B cell (primary cell): ENCODE measurements around the gene NLRP4. TPM values are rescaled to one million over a fixed set of nuclear protein-coding genes. Genes with fewer than 3 reads are reported as not detected.

Source experiments
- ATAC-seq: fragments of 200-7000 bp; cut with Tn5 transposase; one replicate; pipeline ENCODE4 v1.10.0; 2021; ENCODE audit warnings: low read depth, mild to moderate bottlenecking, moderate number of reproducible peaks, moderate library complexity
- CTCF ChIA-PET: fragments of 350-600 bp; sonication (Branson Sonifier 250); formaldehyde crosslinking; loops from one replicate; lab custom pipeline; 2021; ENCODE audit warnings: antibody characterized with exemption, inconsistent platforms; lab: Charles Lee
- POLR2A ChIA-PET: fragments of 350-600 bp; sonication (Branson Sonifier 250); formaldehyde crosslinking; loops from one replicate; lab custom pipeline; 2021; ENCODE audit warnings: antibody characterized with exemption; lab: Charles Lee
- DNase-seq: peaks from one replicate; pipeline ENCODE4 v3.0.0; 2013
- H2AFZ ChIP-seq: 2 replicates; pipeline ENCODE4 v1.6.1; 2012; ENCODE audit warnings: mild to moderate bottlenecking, low read depth, low read length; ENCODE audit not compliant: insufficient read depth, poor library complexity, severe bottlenecking
- H3K27ac ChIP-seq, 2 donors: 1 replicate in 1 of 2; 2 replicates in 1 of 2; pipeline ENCODE4 v1.5.1; 2012 to 2013; ENCODE audit warnings: low read length in 2 of 2, mild to moderate bottlenecking in 2 of 2, moderate library complexity in 1 of 2
- H3K27me3 ChIP-seq, 4 experiments: fragments of 200-600 bp in 1 of 4; sonication (generic) in 1 of 4; replicated peaks in 1 of 4; 1 replicate in 2 of 4; 2 replicates in 2 of 4; pipeline versions ENCODE4 v1.6.1 to v1.7.0; 2013 to 2016; ENCODE audit warnings: low read length in 3 of 4, mild to moderate bottlenecking in 2 of 4, mixed read lengths in 1 of 4, moderate library complexity in 1 of 4; ENCODE audit not compliant: insufficient read depth in 4 of 4, control insufficient read depth in 3 of 4; ENCODE audit errors: control extremely low read depth in 1 of 4
- H3K36me3 ChIP-seq, 2 experiments: replicated peaks in 1 of 2; 1 replicate in 1 of 2; 2 replicates in 1 of 2; pipeline versions ENCODE4 v1.6.1 to v1.7.1; 2013; ENCODE audit warnings: low read length in 1 of 2; ENCODE audit not compliant: insufficient read depth in 2 of 2, control insufficient read depth in 1 of 2; ENCODE audit errors: control extremely low read depth in 1 of 2, extremely low read depth in 1 of 2
- H3K4me1 ChIP-seq, 2 donors: fragments of 200-600 bp in 1 of 2; sonication (generic) in 1 of 2; 1 replicate in 1 of 2; 2 replicates in 1 of 2; pipeline versions ENCODE4 v1.5.1 to v1.6.1; 2013 to 2017; ENCODE audit warnings: low read length in 2 of 2; ENCODE audit not compliant: control insufficient read depth in 2 of 2, insufficient read depth in 2 of 2
- H3K4me2 ChIP-seq: replicated peaks from 2 replicates; pipeline ENCODE3; 2012; ENCODE audit warnings: mild to moderate bottlenecking, low read depth, low read length; ENCODE audit not compliant: poor library complexity, severe bottlenecking
- H3K4me3 ChIP-seq, 5 experiments: fragments of 200-600 bp in 1 of 5; sonication (generic) in 1 of 5; 1 replicate in 3 of 5; 2 replicates in 2 of 5; pipeline versions ENCODE4 v1.5.1 to v1.7.0; 2011 to 2016; ENCODE audit warnings: low read length in 4 of 5, mild to moderate bottlenecking in 4 of 5, low read depth in 2 of 5, control low read depth in 1 of 5, moderate library complexity in 1 of 5; ENCODE audit not compliant: insufficient read depth in 1 of 5; ENCODE audit errors: control extremely low read depth in 1 of 5, extremely low read depth in 1 of 5
- H3K79me2 ChIP-seq: fragments of 200-600 bp; sonication (generic); one replicate; pipeline ENCODE4 v1.6.0; 2016; ENCODE audit warnings: low read length; ENCODE audit not compliant: control insufficient read depth, insufficient read depth
- H3K9ac ChIP-seq: fragments of 200-600 bp; sonication (generic); 2 replicates; pipeline ENCODE4 v1.6.1; 2017; ENCODE audit warnings: mild to moderate bottlenecking, low read length, moderate library complexity
- H3K9me3 ChIP-seq, 3 donors: one replicate each; pipeline versions ENCODE4 v1.6.1 to v1.7.1; 2013; ENCODE audit warnings: low read length in 2 of 3; ENCODE audit not compliant: control insufficient read depth in 2 of 3, insufficient read depth in 1 of 3; ENCODE audit errors: control extremely low read depth in 1 of 3
- H4K20me1 ChIP-seq: 2 replicates; pipeline ENCODE4 v1.6.0; 2012; ENCODE audit warnings: mild to moderate bottlenecking, low read length; ENCODE audit not compliant: insufficient read depth, control insufficient read depth, poor library complexity, severe bottlenecking
- H3K27ac Mint-ChIP-seq: one replicate; pipeline ENCODE4 v1.8.0; 2021; ENCODE audit warnings: mixed read lengths
- H3K27me3 Mint-ChIP-seq: one replicate; pipeline ENCODE4 v1.8.0; 2021; ENCODE audit warnings: mixed read lengths
- H3K4me1 Mint-ChIP-seq: one replicate; pipeline ENCODE4 v1.8.0; 2021; ENCODE audit warnings: mixed read lengths
- H3K4me3 Mint-ChIP-seq: one replicate; pipeline ENCODE4 v1.8.0; 2021; ENCODE audit warnings: mixed read lengths
- H3K9me3 Mint-ChIP-seq: one replicate; pipeline ENCODE4 v1.8.0; 2022; ENCODE audit warnings: mixed read lengths; ENCODE audit not compliant: insufficient read depth
- CTCF ChIP-seq: fragments of 200-600 bp; IDR thresholded peaks from one replicate; pipeline ENCODE4 v1.8.0; 2022; ENCODE audit warnings: antibody characterized with exemption, mild to moderate bottlenecking
- EZH2 ChIP-seq: IDR thresholded peaks from 2 replicates; pipeline ENCODE4 v1.6.1; 2012; ENCODE audit warnings: borderline replicate concordance, low read depth, mild to moderate bottlenecking, moderate library complexity, low read length; ENCODE audit not compliant: insufficient read depth, poor library complexity, severe bottlenecking
- WGBS: methylation state at CpG from one replicate; pipeline ENCODE4 v1.1.5; 2013; ENCODE audit warnings: missing lambda C conversion rate; ENCODE audit not compliant: insufficient coverage; 5-methylcytosine and 5-hydroxymethylcytosine counted together
- intact Hi-C: fragments of 100-400 bp; cut with micrococcal nuclease; formaldehyde crosslinking; loops from one replicate; pipeline ENCODE4 v1.10.0; 2022
- polyA plus RNA-seq: library from polyadenylated mRNA; depleted of rRNA; stranded (reverse); fragments of >200 nt; gene quantifications from 2 replicates; pipeline ENCODE4 v1.2.3, GENCODE V29; 2012
- total RNA-seq, 2 donors: library from RNA; stranded (reverse); fragments of 120-200 nt in 1 of 2; gene quantifications; 1 replicate in 1 of 2; 2 replicates in 1 of 2; pipeline versions ENCODE4 v1.2.3 to v1.2.4, GENCODE V29; 2013 to 2022

Gene NLRP4
- total and polyA plus RNA-seq, 2 donors (not counting 1 experiment from before 2014, with no cell fraction given), result 0.15 to 1.3 TPM

GRCh38 chr19:55858401-55858800 lies 22.1 kb downstream of the NLRP4 start:
- Histone ChIP-seq H3K4me3 (peak overlapping the region in 1 of 5 experiments; percentile 19), H3K36me3 (no peaks in the 10 kb centered on the region), H2AFZ (no peak overlapping the region), H3K9me3 (peaks cover 0 to 18% (median 0%) of the 10 kb centered on the region in 3 donors), H3K27me3 (no peaks in the 10 kb centered on the region), H3K4me1 (peaks cover 44 to 55% of the 10 kb centered on the region in 2 donors), H4K20me1 (no peaks in the 10 kb centered on the region), H3K27ac (peak overlapping the region in 1 of 2 donors; percentile 63), H3K79me2 (no peaks in the 10 kb centered on the region), H3K9ac (no peak overlapping the region), H3K4me2 (peak overlapping the region; percentile 54)
- Mint-ChIP-seq H3K27ac (peak overlapping the region; percentile 56), H3K9me3 (no peaks in the 10 kb centered on the region), H3K4me3 (no peak overlapping the region), H3K27me3 (no peaks in the 10 kb centered on the region), H3K4me1 (peaks cover 39% of the 10 kb centered on the region)
- ChIA-PET CTCF (no interaction called here), POLR2A (no interaction called here)
- ATAC-seq, result no peak
- TF ChIP-seq EZH2 (no peak), CTCF (no peak)
- no peak for DNase-seq
- 92% methylated on average over 12 of the region's 14 CpGs for WGBS
- intact Hi-C loops, result no loop called here

GRCh38 chr19:55858969-55859368 lies 22.6 kb downstream of the NLRP4 start:
- Histone ChIP-seq H3K9ac (no peak overlapping the region), H3K27ac (peak overlapping the region in 1 of 2 donors; percentile 63), H3K4me1 (peaks cover 44 to 54% of the 10 kb centered on the region in 2 donors), H3K79me2 (no peaks in the 10 kb centered on the region), H3K4me2 (peak overlapping the region; percentile 30), H3K27me3 (no peaks in the 10 kb centered on the region), H2AFZ (peak overlapping the region; percentile 22), H4K20me1 (no peaks in the 10 kb centered on the region), H3K36me3 (no peaks in the 10 kb centered on the region), H3K9me3 (peaks cover 0 to 15% (median 0%) of the 10 kb centered on the region in 3 donors), H3K4me3 (no peak overlapping the region)
- no peak for ATAC-seq
- Mint-ChIP-seq H3K4me3 (no peak overlapping the region), H3K27ac (peak overlapping the region; percentile 63), H3K27me3 (no peaks in the 10 kb centered on the region), H3K4me1 (peaks cover 36% of the 10 kb centered on the region), H3K9me3 (no peaks in the 10 kb centered on the region)
- POLR2A ChIA-PET, result no interaction called here
- CTCF ChIA-PET, result interaction anchor here (0.9 kb wide), 1 partner anchor 11 kb away, joined by 3 read pairs; no protein-coding TSS in a partner anchor
- intact Hi-C loops, result no loop called here
- 74% methylated on average over 3 of the region's 5 CpGs for WGBS
- TF ChIP-seq CTCF, result no peak
- TF ChIP-seq EZH2, result no peak
- no peak for DNase-seq
